Activated T-helper 17 cell treated with anti-CD3 and anti-CD28 coated beads, Interleukin-2, amount 50 U/mL, for 72 hours (primary cell): ENCODE results near the gene RIPOR2. TPM values are rescaled to one million over a fixed set of nuclear protein-coding genes. Genes with fewer than 3 reads are reported as not detected.
A peak's percentile ranks its signal among the peaks of the same experiment; 100 is the strongest.

Experiments used
- ATAC-seq: fragments of 150-1000 bp; cut with Tn5 transposase; replicated peaks from 2 replicates; pipeline ENCODE4 v1.10.0; 2021; ENCODE audit warnings: mild to moderate bottlenecking, moderate library complexity
- H3K27ac Mint-ChIP-seq: one replicate; pipeline ENCODE4 v1.8.0; 2022; ENCODE audit warnings: mixed read lengths
- H3K27me3 Mint-ChIP-seq: one replicate; pipeline ENCODE4 v1.8.0; 2022; ENCODE audit warnings: mixed read lengths
- H3K36me3 Mint-ChIP-seq: one replicate; pipeline ENCODE4 v1.8.0; 2022; ENCODE audit warnings: low read depth, mild to moderate bottlenecking, mixed read lengths
- H3K4me1 Mint-ChIP-seq: one replicate; pipeline ENCODE4 v1.8.0; 2022; ENCODE audit warnings: mixed read lengths
- H3K4me3 Mint-ChIP-seq: one replicate; pipeline ENCODE4 v1.8.0; 2022; ENCODE audit warnings: mild to moderate bottlenecking, mixed read lengths
- H3K9me3 Mint-ChIP-seq: one replicate; pipeline ENCODE4 v1.8.0; 2022; ENCODE audit warnings: mixed read lengths
- total RNA-seq, 2 donors: library from RNA; stranded (reverse); gene quantifications; one replicate each; pipeline ENCODE4 v1.2.3, GENCODE V29; 2022

Gene RIPOR2
- total RNA-seq, 2 donors from 2014 or later = 47.5 to 113 TPM

DNA sequence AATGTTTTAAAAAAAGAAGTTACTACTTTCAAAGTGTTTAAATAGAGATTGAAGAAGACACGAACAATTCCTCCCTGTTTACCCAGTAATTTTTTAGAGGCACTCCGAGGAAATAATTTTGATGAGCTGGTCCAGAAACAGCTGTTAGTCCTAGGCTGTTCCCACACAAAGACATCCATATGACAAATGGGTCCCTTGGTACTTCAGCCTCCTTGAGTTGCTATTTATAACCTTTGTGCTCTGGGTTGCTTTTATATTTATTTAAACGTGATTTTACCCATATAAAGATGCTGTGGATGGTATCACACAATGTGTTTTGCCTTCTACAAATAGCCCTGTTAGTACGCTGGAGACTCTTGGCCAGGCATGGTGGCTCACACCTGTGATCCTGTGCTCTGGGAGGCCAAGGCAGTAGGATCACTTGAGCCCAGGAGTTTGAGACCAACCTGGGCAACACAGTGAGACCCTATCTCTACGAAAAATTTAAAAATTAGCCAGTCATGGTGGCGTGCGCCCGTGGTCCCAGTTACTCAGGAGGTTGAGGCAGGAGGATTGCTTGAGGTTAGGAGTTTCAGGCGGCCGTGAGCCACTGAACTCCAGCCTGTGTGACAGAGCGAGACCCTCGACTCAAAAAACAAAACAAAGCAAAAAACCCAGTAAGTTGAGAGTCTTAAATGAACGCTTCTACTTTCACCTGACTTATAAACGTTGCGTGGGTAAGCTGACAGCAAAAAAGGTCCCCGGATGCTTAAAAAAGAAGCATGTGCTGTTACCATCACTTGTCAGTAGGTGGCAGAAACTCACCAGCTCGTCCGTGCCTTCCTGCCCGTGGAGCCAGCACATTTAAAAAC lies 80.1 kb downstream of the RIPOR2 start:
- no peaks in the 10 kb centered on the region for H3K27me3 Mint-ChIP-seq
- H3K4me1 Mint-ChIP-seq = peaks cover 48% of the 10 kb centered on the region
- H3K4me3 Mint-ChIP-seq = peak overlapping the region; percentile 82
- peaks cover 99% of the 10 kb centered on the region for H3K36me3 Mint-ChIP-seq
- peak overlapping the region; percentile 93 for H3K27ac Mint-ChIP-seq
- H3K9me3 Mint-ChIP-seq = no peaks in the 10 kb centered on the region
- ATAC-seq = peak; percentile 52

DNA sequence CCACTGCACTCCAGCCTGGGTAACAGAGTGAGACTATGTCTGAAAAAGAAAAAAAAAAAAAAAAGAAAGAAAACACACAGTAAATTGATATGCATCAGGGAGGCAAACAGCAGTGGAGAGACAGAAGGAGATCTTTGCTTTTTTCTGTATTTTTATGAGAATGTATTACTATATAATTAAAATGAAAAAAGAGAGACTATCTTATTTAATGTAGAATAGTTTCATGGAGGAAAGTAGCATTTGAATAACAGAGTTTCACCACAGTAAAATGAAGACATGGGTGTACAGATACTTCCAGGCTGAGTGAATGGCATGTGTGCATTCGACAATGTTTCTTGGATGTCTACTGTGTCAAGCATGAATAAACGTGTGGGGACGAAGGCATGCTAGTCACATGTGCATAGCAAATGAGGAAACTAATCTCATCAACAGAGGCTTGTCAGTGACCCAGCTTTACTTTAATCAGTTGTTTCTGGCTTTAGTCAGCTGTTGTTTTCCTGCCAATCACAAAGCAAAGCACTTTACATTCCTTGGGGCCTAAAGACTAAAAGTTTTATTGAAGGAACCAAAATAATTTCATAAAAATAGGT lies 81.6 kb downstream of the RIPOR2 start:
- no peaks in the 10 kb centered on the region for H3K9me3 Mint-ChIP-seq
- H3K36me3 Mint-ChIP-seq = peaks cover 99% of the 10 kb centered on the region
- H3K4me3 Mint-ChIP-seq = no peak overlapping the region
- H3K27me3 Mint-ChIP-seq = no peaks in the 10 kb centered on the region
- peaks cover 34% of the 10 kb centered on the region for H3K4me1 Mint-ChIP-seq
- ATAC-seq = no peak
- H3K27ac Mint-ChIP-seq = peak overlapping the region; percentile 68

DNA sequence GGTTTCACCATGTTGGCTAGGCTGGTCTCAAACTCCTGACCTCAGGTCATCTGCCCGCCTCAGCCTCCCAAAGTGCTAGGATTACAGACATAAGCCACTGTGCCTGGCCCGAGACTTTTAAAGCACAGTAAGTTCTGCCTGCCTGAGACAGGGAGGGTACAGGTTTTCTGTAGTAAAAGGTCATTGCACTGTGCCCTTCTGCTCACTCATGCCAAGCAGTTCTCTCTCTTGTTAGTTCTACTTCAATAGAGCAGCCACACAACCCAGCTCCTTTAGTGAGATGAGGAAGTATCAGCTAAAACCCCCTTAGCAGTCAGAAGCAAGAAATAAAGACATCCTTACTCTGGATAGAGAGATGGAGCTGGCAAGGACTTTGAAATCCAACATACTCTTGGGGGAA lies 84.7 kb downstream of the RIPOR2 start:
- H3K9me3 Mint-ChIP-seq = no peaks in the 10 kb centered on the region
- H3K36me3 Mint-ChIP-seq = peaks cover 99% of the 10 kb centered on the region
- H3K27ac Mint-ChIP-seq = peak overlapping the region; percentile 74
- ATAC-seq = no peak
- no peaks in the 10 kb centered on the region for H3K27me3 Mint-ChIP-seq
- peaks cover 11% of the 10 kb centered on the region for H3K4me1 Mint-ChIP-seq
- H3K4me3 Mint-ChIP-seq = no peak overlapping the region

DNA sequence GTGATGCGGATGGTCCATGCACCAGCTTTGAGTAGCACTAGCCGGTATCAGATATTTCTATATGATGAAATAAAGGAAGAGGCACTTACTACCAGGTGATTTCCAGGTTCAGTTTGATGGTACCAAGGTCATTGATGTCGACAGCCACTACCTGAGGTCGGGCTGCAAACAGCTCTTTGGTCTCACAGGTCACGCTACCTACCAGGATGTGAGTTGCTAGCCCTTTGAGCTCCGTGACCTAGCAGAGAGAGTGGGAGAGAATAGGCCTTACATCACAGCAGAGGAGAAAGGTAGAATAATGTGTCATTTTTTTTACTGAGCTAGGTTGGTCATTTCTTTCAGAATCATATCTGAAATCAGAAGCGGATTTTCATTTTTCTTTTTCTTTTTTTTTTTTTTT lies 86.0 kb downstream of the RIPOR2 start:
- Mint-ChIP-seq H3K27me3 (no peaks in the 10 kb centered on the region), H3K27ac (peak overlapping the region; percentile 76), H3K4me1 (peaks cover 11% of the 10 kb centered on the region), H3K4me3 (no peak overlapping the region), H3K9me3 (no peaks in the 10 kb centered on the region), H3K36me3 (peaks cover 98% of the 10 kb centered on the region)
- no peak for ATAC-seq

DNA sequence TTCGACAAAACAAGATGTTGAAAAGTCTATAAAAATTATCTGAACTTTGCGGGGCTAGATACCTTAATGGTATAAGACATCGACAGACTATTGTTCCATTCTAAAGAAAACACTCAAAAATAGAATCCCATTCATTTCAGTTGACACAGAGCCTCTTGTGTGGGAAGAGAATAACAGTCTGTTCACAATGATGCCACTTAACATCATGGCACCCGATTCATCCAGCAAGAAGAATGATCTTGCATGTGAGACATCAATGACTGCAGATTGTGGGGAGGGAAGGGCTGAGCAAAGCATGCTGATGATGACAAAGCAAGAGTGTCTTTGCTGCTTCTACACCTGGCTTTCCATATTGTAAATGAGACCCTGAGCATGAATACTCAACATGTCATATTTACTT lies 87.3 kb downstream of the RIPOR2 start:
- ATAC-seq = no peak
- Mint-ChIP-seq H3K9me3 (no peaks in the 10 kb centered on the region), H3K27ac (peak overlapping the region; percentile 76), H3K4me3 (no peak overlapping the region), H3K36me3 (peaks cover 96% of the 10 kb centered on the region), H3K4me1 (peaks cover 11% of the 10 kb centered on the region), H3K27me3 (no peaks in the 10 kb centered on the region)

DNA sequence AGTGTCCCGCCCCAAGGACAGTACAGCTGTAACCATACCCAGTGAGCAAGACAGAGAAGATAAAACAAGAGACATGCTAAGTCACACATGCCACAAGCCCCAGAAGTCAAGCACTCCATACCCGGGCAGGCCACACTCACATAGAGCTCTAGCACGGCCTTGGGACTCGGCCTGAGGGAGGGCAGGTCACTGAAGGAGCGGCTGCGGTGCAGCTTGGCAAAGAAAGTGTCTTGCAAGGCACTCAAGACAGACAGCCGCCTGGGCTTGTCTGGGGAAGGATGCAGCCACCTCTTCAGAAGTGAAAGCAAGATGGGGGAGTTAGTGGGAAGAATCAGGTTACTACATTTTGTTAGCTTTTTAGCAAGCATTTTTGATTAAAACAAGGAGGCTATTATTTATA lies 88.4 kb downstream of the RIPOR2 start:
- no peak for ATAC-seq
- Mint-ChIP-seq H3K27me3 (no peaks in the 10 kb centered on the region), H3K27ac (peak overlapping the region; percentile 60), H3K9me3 (no peaks in the 10 kb centered on the region), H3K4me3 (no peak overlapping the region), H3K4me1 (peaks cover 11% of the 10 kb centered on the region), H3K36me3 (peaks cover 96% of the 10 kb centered on the region)

DNA sequence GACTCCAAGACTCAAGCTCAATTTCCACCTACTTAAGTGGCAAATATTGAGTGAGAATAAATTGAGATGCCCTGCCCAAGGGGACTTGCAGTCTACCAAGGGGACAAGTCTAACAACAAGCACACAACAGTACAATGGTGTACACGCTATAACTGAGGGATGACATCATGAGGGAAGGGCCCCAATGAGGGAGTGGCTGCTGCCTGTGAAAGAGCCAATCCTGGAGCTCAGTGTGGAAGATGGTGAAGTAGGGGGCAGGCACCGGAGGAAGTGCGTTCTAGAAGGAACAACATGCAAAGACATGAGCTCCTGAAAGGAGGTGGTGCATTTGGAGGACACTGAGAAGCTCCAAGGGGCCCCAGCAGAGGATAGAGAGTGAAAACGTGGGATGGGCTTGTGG lies 90.2 kb downstream of the RIPOR2 start:
- no peaks in the 10 kb centered on the region for H3K9me3 Mint-ChIP-seq
- peaks cover 98% of the 10 kb centered on the region for H3K36me3 Mint-ChIP-seq
- H3K27ac Mint-ChIP-seq = peak overlapping the region; percentile 81
- no peaks in the 10 kb centered on the region for H3K27me3 Mint-ChIP-seq
- H3K4me1 Mint-ChIP-seq = peaks cover 13% of the 10 kb centered on the region
- ATAC-seq = peak; percentile 35
- no peak overlapping the region for H3K4me3 Mint-ChIP-seq

DNA sequence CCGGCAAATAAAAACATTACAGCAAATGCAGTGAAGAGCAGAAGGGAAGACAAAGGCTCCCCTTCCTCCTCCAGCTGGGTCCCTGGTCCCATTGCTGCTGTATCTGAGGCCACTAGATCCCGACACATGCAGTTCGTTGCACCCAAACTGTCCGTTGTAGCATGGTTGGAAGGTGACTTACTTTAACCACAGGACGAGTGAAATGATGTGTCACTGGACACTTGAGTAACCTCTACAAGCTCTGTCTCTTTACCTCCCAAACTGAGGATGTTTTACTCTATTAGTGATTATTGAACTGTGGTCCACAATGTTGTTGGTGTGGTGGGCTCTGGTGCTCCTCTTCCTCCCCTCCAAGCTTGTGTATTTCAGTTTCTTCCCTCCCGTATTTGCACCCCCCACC lies 90.9 kb downstream of the RIPOR2 start:
- Mint-ChIP-seq H3K4me1 (peaks cover 19% of the 10 kb centered on the region), H3K27ac (peak overlapping the region; percentile 81), H3K4me3 (no peak overlapping the region), H3K27me3 (no peaks in the 10 kb centered on the region), H3K36me3 (peaks cover 98% of the 10 kb centered on the region), H3K9me3 (no peaks in the 10 kb centered on the region)
- no peak for ATAC-seq

DNA sequence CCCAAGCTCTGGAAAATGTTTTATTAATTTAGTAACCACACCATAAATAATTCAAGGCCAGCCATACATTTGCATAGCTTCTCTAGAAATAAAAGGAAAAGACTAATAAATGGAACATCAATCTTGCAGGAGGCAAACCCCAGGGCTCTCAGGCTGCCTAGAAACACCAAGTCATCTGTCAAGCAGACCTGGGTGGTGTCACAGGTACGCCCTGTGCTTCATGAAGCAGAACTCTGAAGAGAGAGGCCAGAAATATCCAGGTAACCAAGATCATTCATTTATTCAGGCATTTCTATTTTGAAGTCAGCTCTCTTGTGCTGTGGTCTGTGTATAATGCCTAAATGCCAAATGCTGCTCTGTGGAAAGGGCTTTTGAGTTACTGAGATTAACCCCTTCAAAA lies 91.7 kb downstream of the RIPOR2 start:
- no peak for ATAC-seq
- H3K9me3 Mint-ChIP-seq = no peaks in the 10 kb centered on the region
- peaks cover 25% of the 10 kb centered on the region for H3K4me1 Mint-ChIP-seq
- H3K36me3 Mint-ChIP-seq = peaks cover 98% of the 10 kb centered on the region
- no peaks in the 10 kb centered on the region for H3K27me3 Mint-ChIP-seq
- H3K4me3 Mint-ChIP-seq = no peak overlapping the region
- no peak overlapping the region for H3K27ac Mint-ChIP-seq

DNA sequence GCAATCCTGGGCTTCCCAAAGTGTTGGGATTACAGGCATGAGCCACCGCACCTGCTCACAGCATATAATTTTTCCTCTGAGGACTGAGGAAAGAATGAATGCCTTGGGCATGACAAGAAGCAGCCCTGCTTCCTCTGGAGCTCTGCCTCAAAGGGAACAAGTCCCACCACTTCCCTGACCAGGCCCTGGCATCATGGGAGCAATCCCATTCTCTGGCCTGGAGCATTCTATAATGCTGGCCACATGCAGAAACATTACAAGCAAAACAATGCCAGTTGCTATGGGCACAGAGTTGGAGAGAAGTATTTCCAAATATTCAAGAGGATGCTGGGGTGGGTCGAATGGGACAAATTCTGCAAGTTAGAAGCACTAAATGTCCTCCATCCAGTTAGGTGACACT lies 95.6 kb downstream of the RIPOR2 start:
- no peak for ATAC-seq
- H3K36me3 Mint-ChIP-seq = peaks cover 92% of the 10 kb centered on the region
- H3K4me3 Mint-ChIP-seq = peak overlapping the region; percentile 51
- H3K27ac Mint-ChIP-seq = peak overlapping the region; percentile 31
- no peaks in the 10 kb centered on the region for H3K27me3 Mint-ChIP-seq
- H3K4me1 Mint-ChIP-seq = peaks cover 25% of the 10 kb centered on the region
- H3K9me3 Mint-ChIP-seq = no peaks in the 10 kb centered on the region

DNA sequence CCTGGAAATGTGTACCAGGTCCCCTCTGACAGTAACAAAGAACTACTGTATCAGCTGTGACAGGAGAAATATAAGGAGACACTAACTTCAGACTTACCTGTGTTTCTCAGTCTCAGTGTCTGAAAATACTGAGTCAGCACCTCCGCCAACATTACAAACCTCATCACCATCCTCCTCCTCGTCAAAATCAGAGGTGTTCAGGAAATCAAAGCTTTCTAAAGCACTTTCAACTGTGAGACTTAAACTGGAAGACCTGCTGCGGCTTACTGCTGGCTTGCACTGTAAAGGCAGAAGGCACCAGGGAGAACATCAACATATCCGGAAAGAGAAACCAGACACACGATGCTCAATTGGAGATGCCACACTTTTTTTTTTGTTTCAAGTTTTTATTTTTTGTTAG lies 96.8 kb downstream of the RIPOR2 start:
- Mint-ChIP-seq H3K27me3 (no peaks in the 10 kb centered on the region), H3K4me3 (peak overlapping the region; percentile 51), H3K36me3 (peaks cover 94% of the 10 kb centered on the region), H3K9me3 (no peaks in the 10 kb centered on the region), H3K27ac (peak overlapping the region; percentile 78), H3K4me1 (peaks cover 33% of the 10 kb centered on the region)
- peak; percentile 55 for ATAC-seq

DNA sequence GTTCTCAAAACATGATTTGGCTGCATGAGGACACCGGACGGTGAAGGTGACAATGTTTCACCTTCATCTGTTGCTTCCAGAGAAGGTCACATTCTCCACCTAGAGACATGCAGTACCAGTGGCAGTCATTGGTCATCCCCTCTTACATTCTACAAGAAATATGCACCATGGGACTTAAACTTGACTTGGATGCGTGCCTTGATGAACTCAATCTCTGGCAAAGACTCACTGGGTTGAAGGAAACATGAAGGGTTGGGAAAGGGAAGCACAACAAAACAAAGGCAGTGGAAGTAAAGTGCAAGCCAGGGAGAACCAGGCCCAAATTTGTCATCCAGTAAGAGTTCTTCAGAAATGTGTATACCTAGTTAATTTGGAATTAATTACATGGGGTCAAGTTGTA lies 97.7 kb downstream of the RIPOR2 start:
- H3K4me3 Mint-ChIP-seq = no peak overlapping the region
- H3K36me3 Mint-ChIP-seq = peaks cover 94% of the 10 kb centered on the region
- H3K9me3 Mint-ChIP-seq = no peaks in the 10 kb centered on the region
- no peak for ATAC-seq
- no peaks in the 10 kb centered on the region for H3K27me3 Mint-ChIP-seq
- H3K27ac Mint-ChIP-seq = peak overlapping the region; percentile 11
- H3K4me1 Mint-ChIP-seq = peaks cover 36% of the 10 kb centered on the region

DNA sequence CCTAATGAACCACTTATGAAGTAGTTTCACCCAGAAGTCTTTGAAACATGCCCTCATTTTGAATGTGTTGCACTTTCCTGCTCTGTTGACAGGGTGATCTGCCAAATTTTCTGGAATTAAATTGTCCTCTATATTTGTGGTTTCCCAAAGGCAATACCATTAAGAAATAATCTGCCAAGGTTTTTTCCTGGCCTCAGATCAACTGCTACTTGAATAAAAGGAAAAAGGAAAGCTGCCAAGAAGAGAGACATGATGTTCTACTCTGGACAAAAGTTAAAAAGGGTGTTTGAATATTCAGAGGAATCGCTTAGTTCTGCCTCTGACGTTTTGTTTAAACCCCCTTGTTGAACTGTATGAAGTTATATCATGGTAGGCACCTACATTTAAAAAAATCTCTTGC lies 99.7 kb downstream of the RIPOR2 start:
- ATAC-seq = no peak
- Mint-ChIP-seq H3K4me1 (peaks cover 36% of the 10 kb centered on the region), H3K27me3 (no peaks in the 10 kb centered on the region), H3K9me3 (no peaks in the 10 kb centered on the region), H3K4me3 (no peak overlapping the region), H3K36me3 (peaks cover 94% of the 10 kb centered on the region), H3K27ac (peak overlapping the region; percentile 64)

DNA sequence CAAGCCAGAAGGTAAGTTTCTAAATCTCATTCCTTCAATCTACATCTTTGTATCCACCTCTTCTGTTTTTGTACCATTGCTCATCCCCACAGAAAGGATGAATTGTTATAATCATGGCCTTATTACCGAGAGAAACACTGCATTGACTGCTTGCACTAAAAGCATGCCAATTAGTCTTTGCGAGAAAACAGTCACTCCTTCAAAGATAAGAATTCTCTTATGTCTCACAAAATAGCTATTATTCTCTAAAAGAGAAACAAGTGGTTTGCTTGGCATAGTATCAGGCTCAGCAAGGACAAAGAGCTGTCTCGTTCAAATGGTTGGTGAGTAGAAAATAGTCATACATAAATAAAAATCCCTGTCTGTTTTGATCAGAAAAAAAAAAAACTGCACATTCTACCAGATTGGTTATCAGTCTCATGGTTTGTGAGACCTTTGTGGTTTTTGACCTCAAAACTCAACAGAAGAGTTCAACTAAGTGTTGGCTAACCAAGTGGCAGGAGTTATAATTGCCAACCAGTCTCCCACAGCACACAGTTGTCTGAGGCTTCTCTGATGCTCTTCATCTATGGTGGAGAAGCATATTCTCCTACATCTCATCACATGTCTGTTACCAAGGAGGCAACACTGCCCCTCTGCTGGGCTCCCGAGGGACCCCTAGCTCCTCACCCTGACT lies 101.9 kb downstream of the RIPOR2 start:
- peaks cover 20% of the 10 kb centered on the region for H3K4me1 Mint-ChIP-seq
- no peaks in the 10 kb centered on the region for H3K9me3 Mint-ChIP-seq
- H3K27ac Mint-ChIP-seq = peak overlapping the region; percentile 76
- peaks cover 94% of the 10 kb centered on the region for H3K36me3 Mint-ChIP-seq
- no peak overlapping the region for H3K4me3 Mint-ChIP-seq
- ATAC-seq = peak; percentile 47
- no peaks in the 10 kb centered on the region for H3K27me3 Mint-ChIP-seq

DNA sequence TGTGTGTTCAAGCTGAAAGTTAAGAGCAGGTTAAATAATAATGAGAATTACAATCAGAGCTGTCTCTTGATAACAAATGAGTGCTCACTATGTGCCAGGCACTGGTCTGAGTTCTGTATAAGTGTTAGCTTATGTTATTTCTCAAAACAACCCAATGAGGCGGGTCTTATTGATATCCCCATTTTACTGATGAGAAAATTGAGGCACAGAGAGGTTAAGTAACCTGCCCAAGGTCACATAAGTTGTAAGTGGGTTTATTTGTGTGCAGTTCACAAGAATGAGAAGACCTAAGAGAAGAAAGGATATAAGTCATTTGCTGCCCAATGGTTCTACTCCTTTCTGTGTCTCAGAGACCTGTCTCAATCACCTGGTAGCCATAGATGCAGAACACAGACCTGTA lies 103.0 kb downstream of the RIPOR2 start:
- no peaks in the 10 kb centered on the region for H3K27me3 Mint-ChIP-seq
- H3K4me3 Mint-ChIP-seq = no peak overlapping the region
- peaks cover 96% of the 10 kb centered on the region for H3K36me3 Mint-ChIP-seq
- peaks cover 15% of the 10 kb centered on the region for H3K4me1 Mint-ChIP-seq
- H3K27ac Mint-ChIP-seq = peak overlapping the region; percentile 45
- H3K9me3 Mint-ChIP-seq = no peaks in the 10 kb centered on the region
- no peak for ATAC-seq
